Inflammatory macrophage (primary cell): ENCODE results near the gene ELSPBP1.
"Not testable (repeated sequence)": the region's sequence is repeated elsewhere in the genome, so short reads cannot be mapped to it uniquely, and the experiment has no call there.

Experiments used
- DNase-seq, 2 donors: peaks; one replicate each; pipeline ENCODE4 v3.0.0-alpha.2; 2020 to 2022
- total RNA-seq, 18 experiments: gene quantifications; one replicate each; lab custom pipeline; 2026; ENCODE audit warnings: mixed read lengths in 6 of 18, inconsistent platforms in 2 of 18; lab: John Stamatoyannopoulos, UW

Gene ELSPBP1
- 0 to 0.07 (median 0) reads per million in 18 experiments for total RNA-seq

GRCh38 chr19:47994209-47994802, at the start of gene ELSPBP1:
ELSPBP1 (plus strand) TSS chr19:47994632; CDS start chr19:48008668, 14,036 bp downstream.
- DNase-seq, result no peak

DNA sequence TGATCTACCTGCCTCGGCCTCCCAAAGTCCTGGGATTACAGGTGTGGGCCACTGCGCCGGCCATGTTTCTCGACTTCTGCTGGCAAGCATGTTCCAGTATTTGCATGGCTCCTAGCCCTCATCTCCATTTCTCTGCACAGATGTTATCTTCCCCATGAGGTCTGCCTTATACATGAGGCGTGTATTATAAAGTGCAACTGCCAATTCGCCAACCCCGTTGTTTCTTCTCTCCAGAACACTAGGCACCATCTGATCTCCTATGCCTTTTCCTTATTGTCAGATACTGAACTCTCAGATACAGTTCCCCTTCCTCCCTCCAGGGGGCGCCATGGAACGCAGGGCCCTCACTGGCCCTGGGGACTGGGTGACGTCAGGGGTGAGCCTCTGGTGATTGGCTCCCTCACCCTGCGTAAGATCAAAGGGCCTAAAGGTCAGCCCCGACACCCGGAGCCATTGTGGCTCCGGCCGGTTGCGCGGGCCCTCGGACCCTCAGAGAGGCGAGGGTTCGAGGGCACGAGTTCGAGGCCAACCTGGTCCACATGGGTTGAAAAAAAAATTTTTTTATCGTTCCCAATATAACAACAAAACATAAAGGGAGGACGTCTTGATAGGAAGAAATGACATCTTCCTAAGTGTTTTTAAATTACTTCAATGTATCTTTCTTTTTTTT, 44.4 kb upstream of the ELSPBP1 start:
- DNase-seq, result not testable (repeated sequence)

DNA sequence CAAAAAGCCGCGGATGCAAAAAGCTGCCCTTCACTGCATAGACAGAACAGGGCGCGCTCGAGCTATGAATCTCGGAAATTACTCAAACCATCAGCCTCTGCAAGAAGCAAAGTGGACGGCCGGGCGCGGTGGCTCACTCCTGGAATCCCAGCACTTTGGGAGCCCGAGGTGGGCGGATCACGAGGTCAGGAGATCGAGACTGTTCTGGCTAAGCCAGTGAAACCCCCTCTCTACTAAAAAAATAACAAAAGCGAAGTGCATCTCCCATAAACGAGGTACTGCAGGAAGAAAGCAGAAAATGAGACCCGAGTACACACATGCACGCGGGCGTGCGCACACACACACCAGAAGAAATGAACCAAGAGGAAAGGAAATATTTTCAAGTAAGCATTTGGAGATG, 42.3 kb upstream of the ELSPBP1 start:
- not testable (repeated sequence) for DNase-seq

GRCh38 chr19:47955936-47956335, 38.5 kb upstream of the ELSPBP1 start:
- not testable (repeated sequence) for DNase-seq

DNA sequence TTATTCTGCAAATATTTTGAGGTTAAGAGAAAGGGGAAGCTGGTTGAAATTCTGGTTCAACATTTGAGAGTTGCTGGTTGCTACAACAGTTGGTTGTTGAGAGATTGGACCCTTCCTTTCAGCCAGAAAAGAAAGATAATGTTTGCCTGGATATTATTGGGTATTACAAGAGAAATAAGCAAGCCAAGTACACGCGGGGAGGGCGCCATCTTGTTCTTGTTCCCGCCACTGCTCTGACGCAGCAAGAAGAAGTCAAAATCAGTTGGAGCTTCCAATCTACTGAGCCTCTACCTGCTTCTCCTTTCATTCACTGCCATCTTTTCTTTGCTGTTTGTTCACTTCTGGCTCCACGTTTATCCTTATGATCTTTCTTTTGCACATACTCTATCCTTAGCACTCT, 20.9 kb upstream of the ELSPBP1 start:
- DNase-seq, result no peak

GRCh38 chr19:47991191-47991808, 3.1 kb upstream of the ELSPBP1 start:
- DNase-seq, result no peak

DNA sequence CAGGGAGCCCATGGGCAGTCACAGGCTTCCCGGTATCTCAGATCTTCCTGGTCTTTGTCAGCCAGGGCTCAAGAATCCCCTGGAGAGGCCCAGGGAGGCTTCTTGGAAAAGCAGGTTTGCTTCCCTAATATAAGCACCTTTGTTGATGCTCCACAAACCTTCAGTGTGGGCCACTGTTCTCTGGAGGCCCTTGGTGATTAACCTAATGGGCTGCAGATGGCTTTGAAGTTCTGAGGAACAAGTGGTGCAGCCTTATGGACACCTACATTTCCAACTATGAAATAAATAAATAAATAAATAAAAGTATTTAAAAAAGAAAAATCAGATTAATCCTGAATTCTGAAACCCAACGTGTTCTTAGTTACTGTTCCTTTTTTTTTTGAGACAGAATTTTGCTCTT, 2.4 kb upstream of the ELSPBP1 start, which contains the start of gene BSPH1:
TSS of gene BSPH1 (minus strand) at position 101 of the 400 bp plus-strand sequence. CDS start at position 12, 89 bp downstream.
- DNase-seq, result no peak

DNA sequence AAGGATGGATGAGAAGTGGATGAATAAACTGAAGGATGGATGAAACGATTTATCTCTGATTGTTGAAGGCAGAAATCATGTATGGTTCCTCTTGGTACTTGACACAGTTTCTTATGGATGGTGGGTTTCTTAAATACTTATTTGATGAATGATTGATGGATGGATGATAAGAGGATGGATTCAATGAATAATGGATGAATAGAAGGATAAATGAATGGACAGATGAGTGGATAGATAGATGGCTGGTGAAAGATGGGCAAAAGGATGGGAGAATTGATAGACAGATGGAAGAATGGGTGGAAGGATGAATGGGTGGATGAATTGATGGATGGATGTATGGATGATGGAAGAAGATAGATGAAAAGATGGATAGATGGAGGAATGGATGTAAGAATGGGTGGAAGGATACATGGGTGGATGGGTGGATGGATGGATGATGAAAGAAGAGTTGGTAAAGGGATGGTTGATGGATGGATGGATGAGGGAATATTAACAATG, 1.8 kb downstream of the ELSPBP1 start:
- DNase-seq, result no peak

GRCh38 chr19:47998800-47999199, 4.4 kb downstream of the ELSPBP1 start:
- DNase-seq, result no peak

DNA sequence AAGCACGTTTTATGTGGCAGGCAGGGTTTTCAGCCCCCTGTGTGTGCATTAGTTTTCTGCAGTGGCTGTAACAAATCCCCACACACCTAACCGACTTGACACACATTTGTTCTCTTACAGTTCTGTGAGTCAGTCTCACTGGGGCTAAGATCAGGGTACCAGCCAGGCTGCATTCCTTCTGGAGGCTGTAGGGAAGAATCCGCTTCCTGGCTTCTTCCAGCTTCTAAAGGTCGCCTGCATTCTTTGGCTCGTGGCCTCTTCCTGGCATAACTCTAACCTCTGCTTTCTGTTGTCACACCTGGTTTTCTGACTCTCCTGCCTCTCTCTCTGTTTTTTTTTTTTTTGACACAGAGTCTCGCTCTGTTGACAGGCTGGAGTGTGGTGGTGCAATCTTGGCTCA, 6.4 kb downstream of the ELSPBP1 start:
- DNase-seq, result no peak

DNA sequence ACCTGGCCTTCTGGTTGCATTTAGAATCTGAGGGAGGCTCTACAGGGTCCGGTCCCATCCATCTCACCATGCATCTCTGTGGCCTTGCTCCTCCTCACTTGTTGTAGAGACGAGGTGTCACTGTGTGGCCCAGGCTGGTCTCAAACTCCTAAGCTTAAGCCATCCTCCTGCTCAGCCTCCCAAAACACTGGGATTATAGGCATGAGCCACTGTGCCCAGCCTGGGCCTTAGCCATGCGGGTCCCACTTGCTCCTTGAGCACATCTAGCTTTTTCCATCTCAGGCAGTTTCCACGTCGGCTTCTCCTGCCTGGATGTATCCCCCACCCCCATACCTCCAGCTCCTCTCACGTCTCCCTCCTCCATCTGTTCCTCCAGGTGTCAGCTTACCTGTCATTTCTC, 9.8 kb downstream of the ELSPBP1 start:
- DNase-seq, result no peak

DNA sequence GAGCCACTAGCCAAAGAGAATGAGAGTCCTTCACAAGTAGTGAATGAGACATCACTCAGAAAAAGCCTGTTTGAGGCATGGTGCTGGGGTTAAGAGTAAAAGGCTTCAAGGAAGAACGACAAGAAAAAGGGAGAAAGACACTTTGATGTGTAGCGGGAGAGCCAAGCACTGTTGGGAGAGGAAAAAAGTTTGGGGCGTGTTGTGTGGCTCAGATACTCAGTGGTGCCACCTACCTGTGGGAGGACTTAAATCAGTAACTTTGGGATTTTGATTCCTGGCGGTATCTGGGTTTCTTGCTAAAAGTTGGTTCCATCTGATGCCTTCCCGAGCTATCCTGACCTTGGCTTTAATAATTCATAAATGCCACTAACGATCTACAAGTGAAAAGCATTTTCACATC, 12.3 kb downstream of the ELSPBP1 start:
- peak in 1 of 2 donors; percentile 1 for DNase-seq

DNA sequence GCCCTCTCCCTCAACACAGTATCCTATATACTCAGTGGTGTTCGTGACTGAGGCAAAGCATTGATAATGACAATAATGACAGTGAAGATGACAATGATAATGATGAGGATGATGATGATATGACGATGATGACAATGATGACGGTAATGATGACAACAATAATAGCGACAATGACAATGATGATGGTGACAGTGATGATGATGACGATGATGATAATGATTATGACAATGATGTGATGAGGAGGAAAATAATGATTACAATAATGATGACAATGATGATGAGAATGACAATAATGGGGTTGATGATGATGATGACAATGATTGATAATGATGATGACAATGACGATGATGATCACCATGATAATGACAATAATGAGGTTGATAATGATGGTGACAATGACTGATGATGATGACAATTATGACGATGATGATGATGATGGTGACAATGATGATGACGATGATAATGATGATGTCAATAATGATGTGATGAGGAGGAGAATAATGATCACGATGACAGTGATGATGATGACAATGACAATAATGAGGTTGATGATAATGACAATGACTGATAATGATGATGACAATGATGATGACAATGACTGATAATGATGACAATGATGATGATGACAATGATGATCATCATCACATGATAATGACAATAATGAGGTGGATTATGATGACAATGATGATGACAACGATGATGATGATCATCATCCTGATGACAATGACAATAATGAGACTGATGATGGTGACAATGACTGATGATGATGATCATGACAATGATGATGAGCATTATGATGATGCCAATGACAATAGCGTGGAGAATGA, 16.7 kb downstream of the ELSPBP1 start:
- DNase-seq, result no peak

DNA sequence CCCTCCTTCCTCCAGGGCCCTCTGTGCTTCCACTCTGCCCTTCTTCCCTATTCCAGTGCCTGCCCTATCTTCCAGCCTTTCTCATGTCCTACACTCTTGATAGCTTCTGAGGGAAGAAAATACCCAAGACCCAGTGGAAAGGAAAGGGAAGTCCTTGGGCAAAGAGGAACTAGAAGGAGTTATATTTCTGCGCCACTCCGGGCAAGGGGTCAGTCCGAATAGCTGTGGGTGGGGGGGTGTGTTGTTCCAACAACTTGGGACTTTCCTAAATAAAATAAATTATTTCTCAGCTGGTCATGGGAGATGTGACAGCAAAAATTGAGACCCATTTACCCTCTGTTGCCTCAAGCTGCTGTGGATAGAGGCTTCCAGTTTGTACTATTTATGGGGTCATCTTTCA, 26.3 kb downstream of the ELSPBP1 start:
- DNase-seq, result peak; percentile 30 to 44

GRCh38 chr19:48023011-48023410, 28.6 kb downstream of the ELSPBP1 start:
- no peak for DNase-seq

DNA sequence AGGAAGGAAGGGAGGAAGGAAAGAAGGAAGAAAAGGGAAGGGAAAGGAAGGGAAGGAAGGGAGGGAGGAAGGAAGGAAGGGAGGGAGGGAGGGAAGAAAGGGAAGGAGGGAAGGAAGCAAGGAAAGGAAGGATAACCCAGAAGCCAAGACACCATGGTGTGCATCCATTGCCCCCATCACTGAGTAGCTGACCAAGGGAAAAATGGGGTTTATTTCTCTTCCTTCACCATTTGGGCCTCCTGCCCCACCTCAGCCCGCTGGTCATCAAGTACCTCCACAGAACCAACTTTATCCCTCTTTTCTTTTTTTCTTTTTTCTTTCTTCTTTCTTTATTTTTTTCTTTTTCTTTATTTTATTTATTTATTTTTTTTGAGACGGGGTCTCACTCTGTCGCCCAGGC, 29.1 kb downstream of the ELSPBP1 start:
- DNase-seq, result no peak

DNA sequence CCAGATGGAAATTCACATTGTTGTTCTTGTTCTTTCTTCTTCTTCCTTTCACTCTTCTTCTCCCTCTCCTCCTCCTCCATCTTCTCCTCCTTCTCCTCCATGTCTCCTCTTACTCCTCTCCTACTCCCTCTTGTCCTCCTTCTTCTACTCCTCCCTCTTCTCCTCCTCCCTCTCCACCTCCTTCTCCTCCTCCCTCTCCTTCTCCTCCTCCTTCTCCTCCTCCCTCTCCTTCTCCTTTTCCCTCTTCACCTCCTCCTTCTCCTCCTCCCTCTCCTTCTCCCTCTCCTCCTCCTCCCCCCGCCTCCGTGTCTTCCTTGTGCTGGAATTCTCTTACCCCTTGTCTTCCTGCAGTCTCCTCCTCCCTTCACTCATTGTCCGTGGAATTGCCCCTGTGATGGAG, 31.0 kb downstream of the ELSPBP1 start:
- DNase-seq, result no peak

DNA sequence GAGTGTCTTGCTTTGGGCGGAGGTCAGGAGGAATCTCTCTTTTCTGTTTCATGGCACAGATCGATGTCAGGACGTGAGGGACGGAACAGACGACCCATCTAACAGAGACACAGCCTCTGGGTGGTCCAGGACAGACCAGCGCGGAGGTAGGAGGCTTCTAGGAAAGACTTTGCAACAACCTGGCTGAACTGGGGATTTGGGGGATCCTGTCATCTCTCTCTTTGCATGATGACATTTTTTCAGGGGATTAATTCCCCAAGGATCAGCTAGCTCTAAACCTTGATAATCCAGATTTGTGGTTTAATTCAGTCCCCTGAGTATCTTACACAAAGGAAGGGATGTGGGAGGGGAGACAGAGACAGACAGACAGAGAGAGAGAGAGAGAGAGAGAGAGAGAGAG, 35.0 kb downstream of the ELSPBP1 start:
- no peak for DNase-seq

GRCh38 chr19:48030073-48030472, 35.6 kb downstream of the ELSPBP1 start:
- DNase-seq, result no peak

DNA sequence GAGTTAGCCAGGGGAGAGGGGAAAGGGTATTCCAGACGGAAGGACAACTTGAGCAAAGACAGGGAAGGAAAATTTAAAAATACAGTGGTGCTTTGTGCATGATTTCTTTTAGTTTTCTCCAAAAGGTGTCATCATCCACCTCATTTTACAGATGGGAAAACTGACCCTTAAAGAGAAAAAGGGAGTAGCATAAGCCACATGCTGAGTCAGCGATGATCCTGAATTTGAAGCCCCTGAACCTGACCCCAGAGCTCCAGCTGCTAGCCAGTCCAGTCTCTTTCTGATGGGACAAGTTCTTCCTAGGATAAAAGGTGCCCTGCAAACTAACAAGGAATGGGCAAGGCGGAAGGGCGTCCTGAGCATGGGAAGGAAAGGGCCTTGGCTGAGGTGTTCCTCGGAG, 39.2 kb downstream of the ELSPBP1 start:
- DNase-seq, result no peak

GRCh38 chr19:48036765-48037164, 42.3 kb downstream of the ELSPBP1 start:
- no peak for DNase-seq

- DNase-seq, result no peak
Measured at GRCh38 chr19:48041877-48042580, 47.6 kb downstream of the ELSPBP1 start.
